ENCODE data around the gene TNIP2.

The TNIP2 gene

GRCh38 chr4:2745981-2746806 is 9.9 kb downstream of the TNIP2 start:
- Histone ChIP-seq H3K9ac (peak overlapping the region; percentile 44; the same call in 1 of the 2 replicates), H3K36me3 (ENCODE audit: insufficient read depth) (no peaks in the 10 kb centered on the region), H4K20me1 (ENCODE audit: insufficient read depth) (no peaks in the 10 kb centered on the region), H3K4me2 (peak overlapping the region; percentile 72), H3K79me2 (ENCODE audit: insufficient read depth, low read depth) (peaks cover 6% of the 10 kb centered on the region; the same call in 1 of the 2 replicates), H3K27ac (peak overlapping the region; percentile 87), H2AFZ (ENCODE audit: low read depth) (peak overlapping the region; percentile 7; the same call in 1 of the 2 replicates), H3K4me1 (ENCODE audit: low read depth, poor library complexity, severe bottlenecking) (peaks cover 51% of the 10 kb centered on the region), H3K4me3 (IDR thresholded peaks at IDR 0.05; ENCODE audit: insufficient read depth, low read depth, low read length) (no peak overlapping the region), H3K27me3 (ENCODE audit: insufficient read depth, low read depth) (no peaks in the 10 kb centered on the region)
- no peak for TF ChIP-seq CTCF (conservative IDR thresholded peaks at IDR 0.05; ENCODE audit: low read depth, low read length)

DNA sequence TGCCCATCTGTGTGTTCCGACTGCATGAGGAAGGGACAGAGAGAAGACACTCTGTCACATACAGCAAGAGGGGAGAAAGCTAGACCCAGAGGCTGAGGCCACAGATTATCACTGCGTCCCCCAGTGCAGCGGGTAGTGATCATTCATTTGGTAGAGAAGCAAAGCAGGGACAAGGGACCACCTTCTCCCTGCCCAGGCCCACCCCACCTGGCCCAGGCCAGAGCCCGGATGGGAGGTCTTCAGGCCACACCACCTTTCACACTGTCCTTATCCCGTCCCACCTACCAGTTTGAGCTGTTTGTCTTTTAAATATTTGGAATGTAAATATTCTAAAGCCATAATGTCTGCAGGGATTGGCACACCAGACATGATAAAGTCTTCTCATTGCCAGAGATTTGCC is 10.6 kb downstream of the TNIP2 start:
- H3K4me1 ChIP-seq (ENCODE audit: low read depth, poor library complexity, severe bottlenecking): peaks cover 51% of the 10 kb centered on the region
- TF ChIP-seq CTCF (conservative IDR thresholded peaks at IDR 0.05; ENCODE audit: low read depth, low read length): no peak
- H3K79me2 ChIP-seq (ENCODE audit: insufficient read depth, low read depth): peaks cover 2% of the 10 kb centered on the region; the same call in 1 of the 2 replicates
- H3K4me2 ChIP-seq: peak overlapping the region; percentile 72
- peak overlapping the region; percentile 44; the same call in 1 of the 2 replicates for H3K9ac ChIP-seq
- H3K27me3 ChIP-seq (ENCODE audit: insufficient read depth, low read depth): no peaks in the 10 kb centered on the region
- no peaks in the 10 kb centered on the region for H3K36me3 ChIP-seq (ENCODE audit: insufficient read depth)
- no peaks in the 10 kb centered on the region for H4K20me1 ChIP-seq (ENCODE audit: insufficient read depth)
- no peak overlapping the region for H2AFZ ChIP-seq (ENCODE audit: low read depth)
- peak overlapping the region; percentile 87 for H3K27ac ChIP-seq
- no peak overlapping the region for H3K4me3 ChIP-seq (IDR thresholded peaks at IDR 0.05; ENCODE audit: insufficient read depth, low read depth, low read length)

DNA sequence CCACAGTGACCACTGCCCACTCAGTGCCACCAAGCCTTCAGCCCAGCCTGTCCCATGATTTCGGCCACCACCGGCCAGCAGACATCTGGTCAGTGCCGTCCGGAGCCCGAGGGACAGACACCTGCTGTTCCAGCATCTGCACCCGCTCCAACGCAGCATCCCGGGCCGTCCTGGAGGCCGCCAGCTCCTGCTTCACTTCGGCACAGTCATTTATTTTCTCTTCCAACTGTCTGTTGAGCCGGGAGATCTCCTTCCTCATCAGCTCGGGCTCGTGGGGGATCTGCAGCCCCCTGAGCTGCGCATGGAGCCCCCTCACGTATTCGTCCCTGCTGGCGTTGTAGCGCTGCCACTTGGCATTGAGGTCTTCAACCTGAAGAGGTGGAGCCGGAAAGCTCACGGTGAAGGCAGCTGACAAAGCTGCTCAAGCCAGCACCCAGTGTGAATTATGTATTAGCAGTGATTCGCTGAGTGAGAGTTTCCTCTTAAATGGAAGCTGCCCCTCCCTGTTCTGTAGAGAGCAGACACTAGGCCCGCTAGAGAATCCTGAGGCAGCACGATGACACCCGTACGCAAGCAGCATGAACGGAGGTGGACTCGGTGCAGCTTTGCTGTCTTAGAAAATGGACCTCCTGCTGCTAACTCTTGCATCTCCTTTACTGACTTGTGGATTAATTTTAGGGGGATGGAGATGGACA is 11.4 kb downstream of the TNIP2 start:
- H3K36me3 ChIP-seq (ENCODE audit: insufficient read depth): no peaks in the 10 kb centered on the region

More for the DNA sequence above, 11.4 kb downstream of the TNIP2 start:
- H3K4me3 ChIP-seq (IDR thresholded peaks at IDR 0.05; ENCODE audit: insufficient read depth, low read depth, low read length): no peak overlapping the region
- TF ChIP-seq CTCF (conservative IDR thresholded peaks at IDR 0.05; ENCODE audit: low read depth, low read length): no peak
- H3K27ac ChIP-seq: no peak overlapping the region; the same call in 1 of the 2 replicates
- H2AFZ ChIP-seq (ENCODE audit: low read depth): no peak overlapping the region
- H3K4me1 ChIP-seq (ENCODE audit: low read depth, poor library complexity, severe bottlenecking): peaks cover 51% of the 10 kb centered on the region
- H3K79me2 ChIP-seq (ENCODE audit: insufficient read depth, low read depth): no peaks in the 10 kb centered on the region
- no peaks in the 10 kb centered on the region for H3K27me3 ChIP-seq (ENCODE audit: insufficient read depth, low read depth)
- H3K4me2 ChIP-seq: no peak overlapping the region; the same call in 1 of the 2 replicates
- H4K20me1 ChIP-seq (ENCODE audit: insufficient read depth): no peaks in the 10 kb centered on the region
- H3K9ac ChIP-seq: no peak overlapping the region

Data from KMS-11 (cell line).